ENCODE data around the gene CPA4.

CPA4 gene

GRCh38 chr7:130346177-130346905, 53.4 kb downstream of the CPA4 start:
- DNase-seq, result no peak

DNA sequence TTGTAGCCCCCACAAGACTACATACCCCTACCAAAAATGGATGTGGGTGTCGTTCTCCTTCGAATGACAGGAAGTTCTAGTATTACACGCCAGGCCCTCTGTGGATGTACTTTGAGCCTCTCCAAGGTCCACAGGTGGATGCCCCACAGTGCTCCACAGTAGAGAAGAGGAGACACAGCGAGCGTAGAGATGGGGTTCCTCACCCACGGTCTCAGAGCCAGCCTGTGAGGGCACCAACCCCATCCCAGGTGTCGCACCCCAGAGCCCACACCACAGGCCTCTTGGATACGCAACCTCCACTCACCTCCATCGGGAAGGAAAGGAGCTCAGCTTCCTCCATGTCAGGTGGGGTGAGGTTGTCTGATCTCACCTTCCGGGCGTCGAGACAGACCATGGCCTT, 54.0 kb downstream of the CPA4 start:
- no peak for DNase-seq

DNA sequence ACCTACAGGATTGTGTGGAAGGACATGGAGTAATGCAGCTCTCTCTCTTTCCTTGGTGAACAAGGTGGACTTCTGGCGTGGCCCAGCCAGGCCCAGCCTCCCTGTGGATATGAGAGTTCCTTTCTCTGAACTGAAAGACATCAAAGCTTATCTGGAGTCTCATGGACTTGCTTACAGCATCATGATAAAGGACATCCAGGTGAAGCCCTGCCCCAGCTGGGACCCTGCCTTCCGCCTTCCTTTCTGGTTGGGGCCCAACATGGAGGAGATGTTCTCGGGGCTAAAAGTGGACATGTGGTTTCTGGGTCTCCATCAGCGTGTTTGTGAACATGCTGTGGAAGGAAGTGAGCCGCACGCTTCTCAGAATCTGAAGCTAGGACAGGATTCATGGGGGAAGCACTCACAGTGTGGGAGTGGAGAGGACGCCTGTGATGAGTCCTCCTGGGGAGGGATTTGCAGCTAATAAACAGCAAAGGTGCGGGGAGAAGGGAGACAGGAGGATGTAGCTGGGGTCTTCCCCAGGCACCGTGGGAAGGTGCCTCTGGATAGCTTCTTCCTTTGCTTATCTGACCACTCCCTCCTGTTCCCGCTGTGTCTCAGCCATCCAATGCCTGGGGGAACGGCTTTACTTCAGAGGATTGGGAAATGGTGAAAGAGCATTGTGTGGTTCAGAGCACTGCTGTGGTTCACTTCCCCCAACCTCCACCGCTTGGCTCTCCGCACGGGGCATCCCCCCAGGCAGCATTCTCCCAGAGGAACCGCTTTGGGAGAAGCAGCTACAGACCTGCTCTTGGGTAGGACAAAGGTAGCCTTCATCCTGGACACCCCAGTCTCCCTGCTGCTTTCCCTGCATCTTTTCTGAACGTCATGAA, 57.2 kb downstream of the CPA4 start:
- peak; percentile 35 for DNase-seq

- DNase-seq, result peak; percentile 18
Observed at GRCh38 chr7:130350945-130351790, 58.2 kb downstream of the CPA4 start.

GRCh38 chr7:130351791-130352090, 58.8 kb downstream of the CPA4 start:
- DNase-seq, result no peak

DNA sequence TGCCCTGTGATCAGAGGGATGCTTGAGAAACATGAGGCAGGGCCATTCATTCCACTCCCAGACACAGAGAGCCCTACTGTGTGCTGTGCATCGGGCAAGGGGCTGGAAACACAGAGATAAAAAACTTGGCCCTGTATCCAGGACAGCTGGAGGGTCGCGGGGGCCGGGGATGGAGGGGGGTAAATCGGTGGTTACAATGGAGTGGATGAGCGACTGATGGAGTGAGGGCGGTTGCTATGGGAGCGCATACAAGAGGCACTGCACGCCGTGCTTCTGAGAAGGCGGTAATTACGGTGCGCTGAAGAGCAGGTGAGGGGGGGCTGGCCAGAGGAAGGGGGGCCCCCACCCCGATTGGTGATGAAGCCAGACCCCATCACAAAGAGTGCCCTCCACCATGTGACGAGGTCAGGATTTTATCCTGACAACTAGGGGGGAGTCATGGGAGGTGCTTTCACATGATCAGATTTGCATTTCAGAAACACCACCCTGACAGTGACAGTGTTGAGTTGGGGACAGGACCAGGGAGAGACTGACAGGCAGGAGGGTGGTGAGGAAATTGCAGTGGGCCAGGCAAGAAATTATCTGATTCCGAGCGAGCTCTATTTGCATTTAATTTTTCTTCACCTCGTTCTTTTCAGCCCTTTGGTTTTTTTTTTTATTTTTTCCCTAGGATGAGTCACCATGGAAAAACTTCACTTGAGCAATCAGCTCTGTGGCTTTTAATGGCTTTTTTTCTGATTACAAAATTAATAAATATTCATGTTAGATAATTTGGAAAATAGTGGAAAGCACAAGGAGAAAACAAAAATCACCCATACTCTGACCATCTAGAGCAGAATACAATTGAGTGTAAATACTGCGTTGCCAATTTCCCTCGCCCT, 59.5 kb downstream of the CPA4 start:
- peak; percentile 84 for DNase-seq

DNA sequence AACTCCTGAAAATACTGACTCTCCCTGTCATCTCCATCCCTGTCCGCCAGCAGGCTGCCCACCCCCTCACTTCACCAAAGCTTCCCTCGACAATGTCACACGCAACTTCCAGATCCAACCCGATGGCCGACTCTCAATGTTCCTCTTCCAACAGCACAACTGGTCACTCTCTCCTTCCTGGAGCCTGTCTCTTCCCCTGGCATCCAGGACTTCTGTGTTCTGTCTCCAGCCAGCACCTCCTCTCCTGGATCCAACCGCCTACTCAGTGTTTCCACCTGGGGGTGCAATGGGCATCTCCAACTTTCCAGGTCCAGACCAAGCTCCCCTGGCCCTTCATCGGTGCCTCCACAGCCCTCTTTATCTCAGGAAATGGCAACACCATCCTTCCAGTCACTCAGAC, 60.2 kb downstream of the CPA4 start:
- DNase-seq, result peak; percentile 50

GRCh38 chr7:130356121-130356875, 63.3 kb downstream of the CPA4 start:
- DNase-seq, result no peak

DNA sequence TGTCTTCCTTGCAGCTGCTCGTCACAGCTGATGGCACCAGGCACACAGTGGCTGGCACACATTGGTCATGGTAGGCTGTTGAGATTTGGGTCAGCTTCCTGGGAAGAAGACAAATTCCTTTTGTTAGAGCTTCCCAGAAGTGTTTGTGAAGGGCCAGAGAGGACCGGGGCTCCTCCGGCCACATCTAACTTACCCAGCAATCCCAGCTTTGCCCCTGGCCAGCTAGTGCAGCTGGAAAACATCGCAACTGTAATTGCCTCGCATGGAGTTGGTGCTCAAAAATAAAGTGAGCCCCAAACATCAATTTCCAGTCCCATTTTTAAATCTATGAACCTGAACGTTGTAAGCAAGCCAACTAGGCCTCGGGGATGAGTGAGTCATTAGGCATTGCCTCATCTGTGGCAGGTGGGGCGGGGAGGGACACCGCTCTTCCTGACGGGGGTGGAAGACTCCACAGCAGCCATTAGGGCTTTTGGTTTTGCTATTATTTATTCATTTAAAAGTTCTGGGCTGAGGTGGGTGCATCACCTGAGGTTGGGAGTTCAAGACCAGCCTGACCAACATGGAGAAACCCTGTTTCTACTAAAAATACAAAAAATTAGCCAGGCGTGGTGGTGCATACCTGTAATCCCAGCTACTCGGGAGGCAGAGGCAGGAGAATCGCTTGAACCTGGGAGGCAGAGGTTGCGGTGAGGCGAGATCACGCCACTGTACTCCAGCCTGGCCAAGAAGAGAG, 64.1 kb downstream of the CPA4 start:
- DNase-seq, result no peak

- DNase-seq, result no peak
Observed at GRCh38 chr7:130358471-130358870, 65.5 kb downstream of the CPA4 start.

DNA sequence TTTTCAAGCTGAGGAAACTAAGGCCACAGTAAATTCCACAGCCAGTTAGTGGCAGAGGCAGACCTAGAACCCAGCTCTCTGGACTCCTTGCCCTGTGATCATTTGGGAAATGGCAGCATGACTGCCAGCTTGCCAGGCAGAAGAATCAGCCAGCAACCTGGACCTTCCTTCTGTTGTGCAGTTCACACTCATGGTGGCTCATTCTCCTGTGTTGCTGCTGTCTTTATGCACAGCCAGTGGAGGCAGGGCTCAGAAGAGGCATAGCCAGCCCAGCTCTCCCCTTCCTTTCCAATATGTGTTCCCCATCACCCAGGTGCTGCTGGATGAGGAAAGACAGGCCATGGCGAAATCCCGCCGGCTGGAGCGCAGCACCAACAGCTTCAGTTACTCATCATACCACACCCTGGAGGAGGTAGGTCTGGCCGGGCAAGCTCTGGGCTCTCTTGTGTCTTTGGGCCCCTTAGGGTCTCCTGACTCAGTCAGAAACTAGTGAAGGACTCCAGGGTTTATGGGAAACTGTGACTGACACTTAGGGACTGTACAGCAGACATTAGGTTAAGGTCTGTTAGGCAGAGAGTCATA, 66.4 kb downstream of the CPA4 start:
- no peak for DNase-seq

DNA sequence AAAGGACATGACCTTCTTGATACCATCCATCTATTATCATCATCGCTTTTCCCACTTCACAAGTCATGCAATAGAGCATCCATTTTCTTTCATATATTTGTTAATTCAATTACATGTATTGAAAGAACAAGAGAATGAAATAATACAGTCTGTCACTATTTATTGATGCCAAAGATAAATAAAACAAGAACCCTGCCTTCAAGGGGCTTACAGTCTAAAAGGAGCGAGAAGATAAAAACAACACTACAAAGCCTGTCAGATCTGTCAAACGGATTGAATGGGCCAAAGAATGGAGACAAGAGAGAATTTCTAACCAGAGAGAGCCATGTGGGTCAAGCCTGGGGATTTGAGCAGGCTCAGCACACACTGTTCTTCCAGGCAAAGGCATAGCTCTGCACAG, 67.6 kb downstream of the CPA4 start:
- no peak for DNase-seq

- no peak for DNase-seq
Observed at GRCh38 chr7:130361681-130362080, 68.7 kb downstream of the CPA4 start.

- no peak for DNase-seq
Observed at GRCh38 chr7:130362251-130362816, 69.4 kb downstream of the CPA4 start.

DNA sequence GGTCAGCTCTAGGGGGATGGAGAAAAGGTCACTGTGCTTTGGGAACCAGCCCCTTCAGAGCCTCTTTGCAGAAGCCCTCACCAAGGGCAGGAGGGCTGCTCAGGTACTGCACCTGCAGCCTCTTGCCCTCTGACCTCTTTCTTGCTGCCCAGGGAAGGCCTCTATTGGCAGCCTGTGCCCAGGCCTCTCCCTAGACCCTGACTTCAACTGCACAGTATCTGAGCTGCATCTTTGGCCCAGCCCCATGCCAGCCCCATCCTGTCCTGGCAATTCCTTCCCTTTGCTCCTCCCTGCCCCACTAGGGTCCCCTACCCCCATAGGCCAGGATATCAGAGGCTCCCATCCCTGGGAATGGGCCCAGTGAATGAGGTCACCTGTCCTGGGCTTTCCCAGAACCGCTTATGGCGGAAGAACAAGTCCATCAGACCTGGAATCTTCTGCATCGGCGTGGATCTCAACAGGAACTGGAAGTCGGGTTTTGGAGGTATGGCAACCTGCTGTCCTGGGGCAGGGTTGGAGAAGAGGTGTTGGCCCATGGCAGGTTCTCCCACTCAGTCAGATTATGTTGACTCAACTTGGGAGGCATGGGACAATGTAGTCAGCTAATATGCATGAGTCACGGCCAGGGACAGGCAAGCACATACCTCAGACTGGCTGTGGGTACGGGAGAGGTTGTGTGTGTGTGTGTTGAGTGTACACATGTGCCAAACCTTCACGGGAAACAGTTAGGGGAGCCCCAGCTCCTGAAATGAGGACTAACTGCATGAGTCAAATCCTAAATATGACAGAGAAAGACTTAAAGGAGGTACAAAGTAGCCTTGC, 70.3 kb downstream of the CPA4 start:
- no peak for DNase-seq

DNA sequence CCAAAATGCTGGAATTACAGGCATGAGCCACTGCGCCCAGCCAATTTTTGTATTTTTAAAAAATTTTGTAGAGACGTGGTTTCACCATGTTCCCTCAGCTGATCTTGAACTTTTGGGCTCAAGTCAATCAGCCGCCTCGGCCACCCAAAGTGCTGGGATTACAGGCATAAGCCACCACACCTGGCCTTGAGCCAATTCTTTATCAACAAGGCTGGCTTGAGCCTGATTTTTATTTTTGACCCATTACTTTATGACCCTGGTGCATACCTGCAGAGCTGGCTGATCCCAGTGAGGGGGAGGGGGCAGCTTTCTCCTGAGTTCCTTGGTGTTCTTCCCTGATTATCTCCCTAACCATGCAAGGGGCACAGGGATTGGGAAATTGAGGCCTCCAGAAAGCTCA, 71.5 kb downstream of the CPA4 start:
- peak; percentile 68 for DNase-seq

DNA sequence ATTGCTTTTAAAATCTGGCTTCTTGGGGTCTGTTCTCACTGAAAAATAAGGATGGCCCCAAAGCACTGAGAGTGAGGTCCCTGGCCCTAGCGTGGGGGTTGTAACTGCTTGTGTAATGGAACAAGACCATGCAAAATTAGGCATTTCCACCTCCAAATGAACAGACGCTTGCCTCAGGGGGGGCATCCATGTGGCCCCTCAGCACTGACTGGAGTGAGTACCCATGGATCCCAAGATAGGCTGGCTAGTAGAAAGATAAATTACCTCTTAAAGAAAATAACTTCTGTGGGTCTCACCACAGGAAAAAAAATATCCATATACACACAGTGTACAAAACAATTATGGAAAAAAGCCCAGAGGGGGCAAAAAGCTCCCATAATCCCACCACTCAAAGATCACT, 72.1 kb downstream of the CPA4 start:
- peak; percentile 66 for DNase-seq

DNA sequence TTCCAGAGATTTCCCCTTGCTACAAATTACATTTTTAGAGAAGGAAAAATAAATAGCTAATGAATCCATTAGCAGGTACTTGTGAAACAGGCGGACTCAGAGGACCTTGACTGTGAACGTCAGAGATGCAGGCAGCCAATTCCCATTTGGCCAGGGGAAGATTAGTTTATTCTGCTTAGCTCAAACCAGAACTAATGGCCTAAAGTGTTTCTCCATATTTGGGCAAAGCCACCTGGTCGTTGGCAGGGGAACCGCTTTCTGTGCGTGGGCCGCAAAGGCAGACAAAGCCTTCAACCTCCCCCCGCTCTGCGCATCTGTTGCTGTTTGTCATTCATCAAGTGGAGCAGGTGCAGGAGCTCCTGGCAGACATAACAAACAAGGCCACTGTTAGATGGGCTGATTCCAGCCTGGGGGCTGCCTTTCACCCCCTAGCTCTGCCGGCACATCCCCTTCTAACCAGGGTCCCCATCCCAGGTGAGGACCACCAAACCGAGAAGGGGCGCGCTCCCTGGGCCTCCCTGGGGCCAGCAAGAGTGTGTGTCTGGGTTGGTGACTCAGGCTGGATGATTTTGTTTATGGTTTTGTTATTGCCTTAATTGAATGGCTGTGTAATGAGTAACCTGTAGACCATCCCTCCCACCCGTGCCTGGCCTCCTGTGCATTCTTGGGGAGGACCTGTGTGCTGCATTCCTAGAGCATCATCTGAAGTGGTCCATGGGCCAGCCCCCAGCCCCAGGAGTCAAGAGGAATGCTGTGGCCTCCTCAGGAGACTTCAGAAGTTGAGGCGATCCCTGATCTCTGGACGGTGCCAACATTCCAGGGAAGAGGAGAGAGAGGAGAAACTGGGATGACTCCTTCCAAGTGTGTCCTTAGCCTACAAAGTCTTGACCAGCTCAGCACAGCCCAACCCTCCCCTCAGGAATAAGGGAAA, 72.8 kb downstream of the CPA4 start:
- DNase-seq, result peak; percentile 99
